GM23248 (cell line): ENCODE results near the gene EFNB2. TPM values are rescaled to one million over a fixed set of nuclear protein-coding genes. Genes with fewer than 3 reads are reported as not detected.

Source experiments
- DNase-seq: peaks from one replicate; pipeline ENCODE4 v3.0.0-alpha.2; 2015
- H2AFZ ChIP-seq: fragments of 200-600 bp; sonication (generic); 2 replicates; pipeline ENCODE4 v1.6.1; 2016; ENCODE audit warnings: antibody characterized with exemption
- H3F3A ChIP-seq: fragments of 200-600 bp; sonication (generic); 2 replicates; pipeline ENCODE4 v1.6.1; 2016; ENCODE audit warnings: mild to moderate bottlenecking, antibody characterized with exemption, mixed run types; ENCODE audit not compliant: insufficient read depth
- H3K27ac ChIP-seq: fragments of 200-600 bp; sonication (generic); 2 replicates; pipeline ENCODE4 v1.5.1; 2016; ENCODE audit warnings: mild to moderate bottlenecking
- H3K27me3 ChIP-seq: fragments of 200-600 bp; sonication (generic); replicated peaks from 2 replicates; pipeline ENCODE4 v1.6.1; 2016; ENCODE audit warnings: mild to moderate bottlenecking; ENCODE audit not compliant: insufficient read depth
- H3K36me3 ChIP-seq: fragments of 200-600 bp; sonication (generic); 2 replicates; pipeline ENCODE4 v1.6.1; 2016; ENCODE audit warnings: low read depth, mild to moderate bottlenecking
- H3K4me1 ChIP-seq: fragments of 200-600 bp; sonication (generic); 2 replicates; pipeline ENCODE4 v1.6.1; 2016; ENCODE audit warnings: mild to moderate bottlenecking; ENCODE audit not compliant: insufficient read depth
- H3K4me2 ChIP-seq: fragments of 200-600 bp; sonication (generic); one replicate; pipeline ENCODE4 v1.6.1; 2016; ENCODE audit warnings: mild to moderate bottlenecking; ENCODE audit not compliant: unreplicated experiment
- H3K4me3 ChIP-seq: fragments of 200-600 bp; sonication (generic); 2 replicates; pipeline ENCODE4 v1.5.1; 2016; ENCODE audit warnings: mild to moderate bottlenecking
- H3K79me2 ChIP-seq: fragments of 200-600 bp; sonication (generic); 2 replicates; pipeline ENCODE4 v1.6.1; 2016; ENCODE audit warnings: mild to moderate bottlenecking; ENCODE audit not compliant: insufficient read depth
- H3K9ac ChIP-seq: fragments of 200-600 bp; sonication (generic); 2 replicates; pipeline ENCODE4 v1.6.1; 2016; ENCODE audit warnings: mild to moderate bottlenecking
- H3K9me2 ChIP-seq: fragments of 200-600 bp; sonication (generic); 2 replicates; pipeline ENCODE4 v1.6.1; 2016; ENCODE audit warnings: mixed run types, mild to moderate bottlenecking, moderate library complexity; ENCODE audit not compliant: insufficient read depth
- H3K9me3 ChIP-seq: fragments of 200-600 bp; sonication (generic); one replicate; pipeline ENCODE4 v1.6.1; 2017; ENCODE audit warnings: low read depth
- H4K20me1 ChIP-seq: fragments of 200-600 bp; sonication (generic); 2 replicates; pipeline ENCODE4 v1.6.0; 2016; ENCODE audit not compliant: insufficient read depth
- EZH2 ChIP-seq: fragments of 200-600 bp; sonication (generic); IDR thresholded peaks from 2 replicates; pipeline ENCODE4 v1.6.1; 2018; ENCODE audit warnings: antibody characterized with exemption, mild to moderate bottlenecking; ENCODE audit not compliant: insufficient read depth, poor library complexity, severe bottlenecking
- EZH2phosphoT487 ChIP-seq: fragments of 200-600 bp; sonication (generic); IDR thresholded peaks from 2 replicates; pipeline ENCODE4 v1.6.1; 2018; ENCODE audit warnings: antibody characterized with exemption, moderate library complexity, mild to moderate bottlenecking, low read depth; ENCODE audit not compliant: insufficient read depth
- WGBS, 2 experiments: methylation state at CpG; one replicate each; pipeline ENCODE4 v1.1.6; 2015 to 2017; ENCODE audit warnings: low lambda C conversion rate in 2 of 2, low coverage in 1 of 2; ENCODE audit errors: missing lambda C conversion rate in 2 of 2; 5-methylcytosine and 5-hydroxymethylcytosine counted together
- in situ Hi-C: fragments of 300-500 bp; cut with MboI; formaldehyde crosslinking; loops from 2 replicates; pipeline ENCODE4 v1.15.0; 2020
- polyA plus RNA-seq: library from polyadenylated mRNA; unstranded; fragments of >200 nt; fragmentation: Nextera tagmentation; extraction: Ambion mirVana; gene quantifications from 2 replicates; pipeline ENCODE4 v1.2.1, GENCODE V29; 2016
- total RNA-seq: library from RNA; depleted of rRNA; stranded (reverse); fragments of >200 nt; shearing (Covaris generic); gene quantifications from 2 replicates; pipeline ENCODE4 v1.2.3, GENCODE V29; 2014

EFNB2 gene
- total and polyA plus RNA-seq, 2 experiments from 2014 or later, result 0.06 to 0.43 TPM

DNA sequence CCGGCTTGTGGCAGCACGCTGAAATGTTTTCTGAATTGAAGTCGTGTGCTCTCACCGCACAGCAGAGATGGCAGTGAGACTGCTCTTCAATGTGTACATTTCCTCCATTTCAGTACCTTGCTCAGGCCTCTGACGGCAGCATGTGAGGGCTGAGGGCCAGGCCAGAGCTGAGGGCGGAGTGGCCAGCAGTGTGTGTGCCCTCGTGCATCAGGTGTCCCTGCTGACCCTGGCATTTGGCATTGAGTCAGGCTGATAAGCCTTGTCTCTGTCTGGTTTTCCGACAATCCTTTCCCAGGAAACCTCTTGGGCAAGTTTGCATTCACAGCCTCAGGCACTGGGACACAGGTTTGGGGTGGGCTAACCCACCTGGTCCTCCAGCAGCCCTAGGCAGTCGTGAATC, 62.3 kb downstream of the EFNB2 start:
- no peak overlapping the region for H3K4me3 ChIP-seq
- no peak overlapping the region for H2AFZ ChIP-seq
- no peak overlapping the region for H3K27ac ChIP-seq
- 97 to 98% methylated on average over 9 of the region's 9 CpGs for WGBS, 2 experiments
- no peak overlapping the region for H3K9ac ChIP-seq
- no peaks in the 10 kb centered on the region; the same call in 1 of the 2 replicates for H3K27me3 ChIP-seq
- no peaks in the 10 kb centered on the region for H3K9me3 ChIP-seq
- no peak overlapping the region for H3K4me2 ChIP-seq
- H3K9me2 ChIP-seq, result no peaks in the 10 kb centered on the region
- no peaks in the 10 kb centered on the region for H4K20me1 ChIP-seq
- in situ Hi-C loops, result no loop called here
- DNase-seq, result no peak
- H3K4me1 ChIP-seq, result 0 out of 2 replicates have a peak, but pooled peaks cover 7% of the 10 kb centered on the region
- TF ChIP-seq EZH2 (no peak), EZH2phosphoT487 (no peak)
- H3F3A ChIP-seq, result peaks cover 14% of the 10 kb centered on the region; the same call in 1 of the 2 replicates
- no peaks in the 10 kb centered on the region for H3K79me2 ChIP-seq
- no peaks in the 10 kb centered on the region for H3K36me3 ChIP-seq

GRCh38 chr13:106472621-106473020, 62.8 kb downstream of the EFNB2 start:
- TF ChIP-seq EZH2 (no peak), EZH2phosphoT487 (no peak)
- no peak for DNase-seq
- no peaks in the 10 kb centered on the region; the same call in 1 of the 2 replicates for H3K27me3 ChIP-seq
- no peaks in the 10 kb centered on the region for H3K36me3 ChIP-seq
- 0 out of 2 replicates have a peak, but pooled peaks cover 7% of the 10 kb centered on the region for H3K4me1 ChIP-seq
- H3K9me2 ChIP-seq, result no peaks in the 10 kb centered on the region
- H3K9me3 ChIP-seq, result no peaks in the 10 kb centered on the region
- H3K4me3 ChIP-seq, result peak overlapping the region; percentile 72
- H3K9ac ChIP-seq, result peak overlapping the region; percentile 41
- H3K27ac ChIP-seq, result no peak overlapping the region
- peak overlapping the region; percentile 90 for H3K4me2 ChIP-seq
- in situ Hi-C loops, result no loop called here
- H4K20me1 ChIP-seq, result no peaks in the 10 kb centered on the region
- WGBS, 2 experiments, result 84 to 87% methylated on average over 4 of the region's 4 CpGs
- peak overlapping the region; percentile 86 for H2AFZ ChIP-seq
- peaks cover 14% of the 10 kb centered on the region; the same call in 1 of the 2 replicates for H3F3A ChIP-seq
- H3K79me2 ChIP-seq, result no peaks in the 10 kb centered on the region

DNA sequence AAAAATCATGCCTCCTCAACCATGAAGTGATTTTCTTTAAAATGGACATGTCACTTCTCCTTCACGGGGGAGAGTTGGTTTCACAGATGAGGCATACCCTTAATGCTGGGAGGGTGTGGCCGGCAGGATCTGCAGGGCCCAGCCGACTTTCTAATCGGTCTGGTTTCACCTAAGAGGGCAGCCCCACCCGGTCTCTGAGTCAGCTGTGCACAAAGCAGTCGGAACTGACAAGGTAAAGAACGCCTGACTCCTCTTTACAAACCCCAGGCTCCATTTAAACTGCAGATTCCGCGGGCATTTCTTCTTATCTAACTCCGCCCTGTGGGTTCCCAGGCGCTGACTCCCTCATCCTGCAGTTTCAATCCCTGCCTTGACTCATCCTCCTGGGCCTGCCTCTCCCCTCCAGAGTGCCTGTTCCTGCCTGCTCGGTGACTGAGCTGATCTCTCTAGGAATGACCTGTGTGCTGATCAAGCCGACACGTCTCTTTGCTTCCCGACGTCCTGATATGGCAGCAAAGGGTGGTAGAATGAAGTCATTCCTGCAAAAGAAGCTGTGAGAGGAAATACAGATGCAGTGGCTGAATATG, 63.4 kb downstream of the EFNB2 start:
- Histone ChIP-seq H3K9ac (peak overlapping the region; percentile 41), H3K36me3 (no peaks in the 10 kb centered on the region), H3F3A (peaks cover 14% of the 10 kb centered on the region; the same call in 1 of the 2 replicates), H3K4me3 (peak overlapping the region; percentile 72), H3K27me3 (no peaks in the 10 kb centered on the region; the same call in none of the 2 replicates), H3K4me2 (peak overlapping the region; percentile 90), H2AFZ (peak overlapping the region; percentile 86), H3K9me2 (no peaks in the 10 kb centered on the region), H3K4me1 (0 out of 2 replicates have a peak, but pooled peaks cover 7% of the 10 kb centered on the region), H4K20me1 (no peaks in the 10 kb centered on the region), H3K27ac (no peak overlapping the region), H3K79me2 (no peaks in the 10 kb centered on the region), H3K9me3 (no peaks in the 10 kb centered on the region)
- DNase-seq, result peak; percentile 94
- in situ Hi-C loops, result no loop called here
- WGBS, 2 experiments, result 5 to 6% methylated on average over 16 of the region's 16 CpGs
- no peak for TF ChIP-seq EZH2phosphoT487
- TF ChIP-seq EZH2, result no peak

GRCh38 chr13:106470576-106470975, 64.9 kb downstream of the EFNB2 start:
- H3K4me1 ChIP-seq, result 0 out of 2 replicates have a peak, but pooled peaks cover 7% of the 10 kb centered on the region
- H3K4me3 ChIP-seq, result no peak overlapping the region
- H4K20me1 ChIP-seq, result no peaks in the 10 kb centered on the region
- WGBS, 2 experiments, result 68 to 77% methylated on average over 6 to 7 of the region's 7 CpGs
- peaks cover 14% of the 10 kb centered on the region; the same call in 1 of the 2 replicates for H3F3A ChIP-seq
- H3K79me2 ChIP-seq, result no peaks in the 10 kb centered on the region
- H3K9me2 ChIP-seq, result no peaks in the 10 kb centered on the region
- peaks cover 6% of the 10 kb centered on the region for H3K27me3 ChIP-seq
- H3K9ac ChIP-seq, result no peak overlapping the region
- no peak overlapping the region for H3K4me2 ChIP-seq
- no peak overlapping the region for H2AFZ ChIP-seq
- no peak for DNase-seq
- TF ChIP-seq EZH2 (no peak), EZH2phosphoT487 (no peak)
- H3K9me3 ChIP-seq, result no peaks in the 10 kb centered on the region
- no peak overlapping the region for H3K27ac ChIP-seq
- H3K36me3 ChIP-seq, result no peaks in the 10 kb centered on the region
- in situ Hi-C loops, result no loop called here
